BJ (cell line): ENCODE results near the gene LRRC10. TPM values are rescaled to one million over a fixed set of nuclear protein-coding genes. Genes with fewer than 3 reads are reported as not detected.

Experiments used
- CTCF ChIA-PET: fragments of 350-600 bp; formaldehyde crosslinking; extraction: SDS; loops from one replicate; lab custom pipeline; 2021; ENCODE audit warnings: antibody characterized with exemption, inconsistent platforms; lab: Yijun Ruan, JAX
- POLR2A ChIA-PET: fragments of 300-600 bp; sonication (Branson Sonifier 250); formaldehyde crosslinking; extraction: SDS; loops from one replicate; lab custom pipeline; 2021; ENCODE audit warnings: antibody characterized with exemption; lab: Charles Lee
- DNase-seq: peaks from one replicate; pipeline ENCODE4 v3.0.0-alpha.2; 2011; ENCODE audit warnings: low read depth
- H3K27me3 ChIP-seq: 2 replicates; pipeline ENCODE4 v1.6.0; 2011; ENCODE audit warnings: low read length; ENCODE audit not compliant: control insufficient read depth, insufficient read depth
- H3K36me3 ChIP-seq: 2 replicates; pipeline ENCODE4 v1.5.1; 2011; ENCODE audit warnings: low read length; ENCODE audit not compliant: control insufficient read depth, insufficient read depth
- H3K4me3 ChIP-seq: 2 replicates; pipeline ENCODE4 v1.5.1; 2011; ENCODE audit warnings: low read depth, mild to moderate bottlenecking, control low read depth, low read length
- polyA plus RNA-seq: library from polyadenylated mRNA; depleted of rRNA; stranded (reverse); fragments of >200 nt; gene quantifications from 2 replicates; pipeline ENCODE4 v1.2.3, GENCODE V29; 2011
- TF ChIP-seq, protein P1 (sequence below): IDR thresholded peaks from 2 replicates; pipeline ENCODE4 v1.5.1; 2011; ENCODE audit warnings: low read depth, mild to moderate bottlenecking, control low read depth, inconsistent platforms, low read length, moderate library complexity; ENCODE audit not compliant: insufficient read depth

LRRC10 gene
- polyA plus RNA-seq, 1 experiment = not detected

DNA sequence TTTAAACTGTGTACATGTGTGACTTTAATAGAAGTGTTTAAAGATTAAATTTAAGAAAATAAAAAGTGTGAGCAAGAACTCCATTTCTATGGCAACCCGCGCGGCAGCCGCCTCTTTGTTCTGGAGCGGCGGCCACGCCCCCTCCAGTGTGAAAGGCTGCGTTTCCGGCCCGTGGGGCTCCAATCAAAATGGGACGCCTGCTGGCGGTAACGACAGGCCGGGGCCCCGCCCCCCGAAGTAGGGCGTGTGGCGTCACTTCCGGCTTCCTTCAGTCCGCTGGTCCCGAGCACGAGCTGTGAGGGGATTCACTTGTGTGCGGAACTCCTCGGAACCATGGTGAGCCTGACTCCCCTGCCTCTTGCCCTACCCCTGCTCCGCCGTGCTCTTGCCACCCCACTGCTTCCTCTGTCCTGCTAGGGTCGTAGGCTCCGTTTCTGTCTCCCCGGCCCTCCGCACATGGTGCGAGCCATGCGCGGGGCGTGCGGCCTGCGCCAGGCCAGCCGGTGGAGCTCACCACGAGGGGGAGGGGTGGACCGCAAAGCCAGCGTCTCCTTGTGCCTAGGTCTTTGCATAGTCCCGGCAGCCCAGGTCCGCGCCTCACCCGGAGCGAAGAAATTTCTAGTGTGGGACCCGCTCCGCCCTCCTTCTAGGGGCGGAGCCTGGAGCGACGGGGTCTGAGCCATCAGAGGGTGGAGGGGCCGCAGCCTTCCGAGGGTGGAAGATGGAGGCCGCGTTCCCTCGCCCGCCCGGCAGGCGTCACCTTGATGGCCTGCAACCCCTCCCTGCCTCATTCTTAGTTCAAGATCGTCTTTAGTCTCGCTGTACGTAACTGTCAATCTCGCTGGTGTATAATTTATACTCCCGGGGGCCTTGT lies 25.3 kb downstream of the LRRC10 start, which contains the start of gene CCT2:
TSS of gene CCT2 (plus strand) at position 271 of the 874 bp plus-strand sequence. CDS start at position 334, 63 bp downstream.
- Histone ChIP-seq H3K4me3 (peak within 1 kb of the TSS; percentile 64), H3K27me3 (no peaks in the 10 kb centered on the region), H3K36me3 (peaks cover 9% of the 10 kb centered on the region)
- ChIA-PET POLR2A (no interaction called here), CTCF (interaction anchor here (0.8 to 2.3 kb wide), 7 partner anchors 9 to 114 kb away, joined by 3 to 9 read pairs (median 3); no protein-coding TSS in a partner anchor)
- peak; percentile 70 for DNase-seq
- TF ChIP-seq, protein P1, sequence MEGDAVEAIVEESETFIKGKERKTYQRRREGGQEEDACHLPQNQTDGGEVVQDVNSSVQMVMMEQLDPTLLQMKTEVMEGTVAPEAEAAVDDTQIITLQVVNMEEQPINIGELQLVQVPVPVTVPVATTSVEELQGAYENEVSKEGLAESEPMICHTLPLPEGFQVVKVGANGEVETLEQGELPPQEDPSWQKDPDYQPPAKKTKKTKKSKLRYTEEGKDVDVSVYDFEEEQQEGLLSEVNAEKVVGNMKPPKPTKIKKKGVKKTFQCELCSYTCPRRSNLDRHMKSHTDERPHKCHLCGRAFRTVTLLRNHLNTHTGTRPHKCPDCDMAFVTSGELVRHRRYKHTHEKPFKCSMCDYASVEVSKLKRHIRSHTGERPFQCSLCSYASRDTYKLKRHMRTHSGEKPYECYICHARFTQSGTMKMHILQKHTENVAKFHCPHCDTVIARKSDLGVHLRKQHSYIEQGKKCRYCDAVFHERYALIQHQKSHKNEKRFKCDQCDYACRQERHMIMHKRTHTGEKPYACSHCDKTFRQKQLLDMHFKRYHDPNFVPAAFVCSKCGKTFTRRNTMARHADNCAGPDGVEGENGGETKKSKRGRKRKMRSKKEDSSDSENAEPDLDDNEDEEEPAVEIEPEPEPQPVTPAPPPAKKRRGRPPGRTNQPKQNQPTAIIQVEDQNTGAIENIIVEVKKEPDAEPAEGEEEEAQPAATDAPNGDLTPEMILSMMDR = peak; percentile 60

GRCh38 chr12:69583203-69583602 lies 27.5 kb downstream of the LRRC10 start:
- H3K27me3 ChIP-seq = no peaks in the 10 kb centered on the region
- no peak overlapping the region for H3K4me3 ChIP-seq
- ChIA-PET POLR2A (no interaction called here), CTCF (interaction anchor here (0.6 to 1.6 kb wide), 3 partner anchors 11 to 63 kb away, joined by 3 to 4 read pairs (median 3); no protein-coding TSS in a partner anchor)
- TF ChIP-seq, protein P1 = 0 out of 2 replicates have a peak, but pooled peaks have one; percentile 7
- DNase-seq = no peak
- H3K36me3 ChIP-seq = peaks cover 2% of the 10 kb centered on the region; the same call in 1 of the 2 replicates

DNA sequence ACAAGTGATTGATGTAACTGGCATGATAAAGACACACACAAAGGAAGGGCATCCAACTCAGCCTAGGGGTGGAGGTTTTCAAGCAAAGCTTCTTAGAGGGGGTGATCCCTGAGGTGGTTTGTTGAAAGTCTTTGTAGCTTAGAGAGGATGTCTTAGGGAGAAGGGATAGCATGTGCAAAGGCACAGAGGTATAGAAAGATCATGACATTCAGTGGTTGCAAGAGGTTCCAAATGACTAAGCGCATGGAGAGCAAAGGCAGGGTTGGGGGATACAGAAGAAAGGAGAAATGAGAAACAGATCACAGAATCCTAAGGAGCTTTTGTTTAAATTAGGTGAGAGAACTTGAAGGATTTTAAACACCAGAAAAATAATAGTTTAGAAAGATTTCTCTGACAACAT lies 30.6 kb downstream of the LRRC10 start:
- TF ChIP-seq, protein P1 = no peak
- H3K36me3 ChIP-seq = no peaks in the 10 kb centered on the region
- no peak for DNase-seq
- ChIA-PET POLR2A (no interaction called here), CTCF (no interaction called here)
- no peak overlapping the region for H3K4me3 ChIP-seq
- no peaks in the 10 kb centered on the region for H3K27me3 ChIP-seq

DNA sequence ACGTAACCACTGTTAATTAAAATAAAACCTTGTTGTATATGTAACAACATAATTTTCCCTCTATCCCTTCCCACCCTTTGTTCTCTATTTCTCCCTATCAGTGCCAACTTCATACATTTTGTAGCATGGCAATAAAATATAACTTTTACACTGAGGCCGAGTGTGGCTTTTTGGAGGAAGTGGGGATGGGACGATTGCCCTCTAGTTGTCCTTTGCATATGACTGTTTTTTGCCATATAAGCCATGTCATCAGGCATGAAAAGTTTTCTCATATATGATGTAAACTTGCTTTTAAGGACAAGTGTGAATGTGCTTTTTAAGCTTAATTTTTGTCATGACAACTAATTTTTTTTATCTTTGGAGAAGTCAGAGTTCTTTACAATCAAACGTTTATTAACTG lies 31.7 kb downstream of the LRRC10 start:
- POLR2A ChIA-PET = no interaction called here
- CTCF ChIA-PET = interaction anchor here (1.0 kb wide), 1 partner anchor 8 kb away, joined by 3 read pairs; no protein-coding TSS in a partner anchor
- DNase-seq = no peak

More for the DNA sequence above, 31.7 kb downstream of the LRRC10 start:
- Histone ChIP-seq H3K4me3 (no peak overlapping the region), H3K27me3 (no peaks in the 10 kb centered on the region), H3K36me3 (peaks cover 3% of the 10 kb centered on the region; the same call in 1 of the 2 replicates)
- TF ChIP-seq, protein P1 = no peak
